T-cell (primary cell): ENCODE data around the gene ZNF277. TPM values are rescaled to one million over a fixed set of nuclear protein-coding genes. Genes with fewer than 3 reads are reported as not detected.
A peak's percentile ranks its signal among the peaks of the same experiment; 100 is the strongest.

Experiments
- ATAC-seq, 4 experiments: fragments of 200-7000 bp in 3 of 4; fragments of 150-1000 bp in 1 of 4; cut with Tn5 transposase; replicated peaks in 1 of 4; 1 replicate in 3 of 4; 2 replicates in 1 of 4; pipeline ENCODE4 v1.10.0; 2021; ENCODE audit warnings: moderate library complexity in 3 of 4, mild to moderate bottlenecking in 2 of 4, moderate number of reproducible peaks in 1 of 4
- CTCF ChIA-PET, 2 donors: fragments of 300-600 bp; sonication (Branson Sonifier 250); formaldehyde crosslinking; loops; one replicate each; lab custom pipeline; 2022; ENCODE audit warnings: antibody characterized with exemption in 2 of 2; lab: Charles Lee
- POLR2A ChIA-PET, 2 donors: fragments of 300-600 bp; sonication (Branson Sonifier 250); formaldehyde crosslinking; loops; one replicate each; lab custom pipeline; 2022; ENCODE audit warnings: antibody characterized with exemption in 2 of 2; lab: Charles Lee
- DNase-seq, 35 experiments: peaks; one replicate each; pipeline versions ENCODE4 v3.0.0 to v3.0.0-alpha.2; 2013 to 2023
- H3K27ac ChIP-seq: one replicate; pipeline ENCODE4 v1.5.1; 2013; ENCODE audit warnings: low read length
- H3K27me3 ChIP-seq, 2 experiments: replicated peaks in 1 of 2; 1 replicate in 1 of 2; 2 replicates in 1 of 2; pipeline versions ENCODE4 v1.6.1 to v1.7.0; 2013; ENCODE audit warnings: low read length in 1 of 2, mixed read lengths in 1 of 2; ENCODE audit not compliant: control insufficient read depth in 2 of 2, insufficient read depth in 2 of 2; ENCODE audit errors: extremely low read depth in 1 of 2
- H3K36me3 ChIP-seq, 2 donors: 1 replicate in 1 of 2; 2 replicates in 1 of 2; pipeline versions ENCODE4 v1.6.1 to v1.7.0; 2013; ENCODE audit warnings: low read length in 1 of 2; ENCODE audit not compliant: control insufficient read depth in 2 of 2, insufficient read depth in 1 of 2; ENCODE audit errors: extremely low read depth in 1 of 2
- H3K4me1 ChIP-seq, 2 experiments: 1 replicate in 1 of 2; 2 replicates in 1 of 2; pipeline versions ENCODE4 v1.6.1 to v1.7.0; 2013; ENCODE audit warnings: low read length in 2 of 2, mixed read lengths in 1 of 2; ENCODE audit not compliant: insufficient read depth in 2 of 2, control insufficient read depth in 1 of 2; ENCODE audit errors: extremely low read depth in 1 of 2
- H3K4me3 ChIP-seq, 2 donors: 1 replicate in 1 of 2; 2 replicates in 1 of 2; pipeline versions ENCODE4 v1.5.1 to v1.7.0; 2013; ENCODE audit warnings: mild to moderate bottlenecking in 2 of 2, low read length in 1 of 2, moderate library complexity in 1 of 2; ENCODE audit not compliant: control insufficient read depth in 1 of 2; ENCODE audit errors: extremely low read depth in 1 of 2
- H3K9me3 ChIP-seq: 2 replicates; pipeline ENCODE4 v1.7.0; 2013
- H3K27ac Mint-ChIP-seq, 2 donors: one replicate each; pipeline ENCODE4 v1.8.0; 2020 to 2021; ENCODE audit warnings: mild to moderate bottlenecking in 2 of 2, mixed read lengths in 2 of 2
- H3K27me3 Mint-ChIP-seq, 2 donors: one replicate each; pipeline ENCODE4 v1.8.0; 2021 to 2022; ENCODE audit warnings: mixed read lengths in 2 of 2
- H3K36me3 Mint-ChIP-seq: one replicate; pipeline ENCODE4 v1.8.0; 2021; ENCODE audit warnings: mixed read lengths
- H3K4me1 Mint-ChIP-seq, 3 donors: one replicate each; pipeline ENCODE4 v1.8.0; 2020 to 2022; ENCODE audit warnings: mixed read lengths in 3 of 3, mild to moderate bottlenecking in 1 of 3
- H3K4me3 Mint-ChIP-seq, 3 donors: one replicate each; pipeline ENCODE4 v1.8.0; 2020 to 2022; ENCODE audit warnings: mild to moderate bottlenecking in 3 of 3, mixed read lengths in 3 of 3, moderate library complexity in 3 of 3
- H3K9me3 Mint-ChIP-seq, 3 donors: one replicate each; pipeline ENCODE4 v1.8.0; 2020 to 2022; ENCODE audit warnings: mixed read lengths in 3 of 3
- WGBS: methylation state at CpG from one replicate; pipeline ENCODE4 v1.1.5; 2013; ENCODE audit warnings: missing lambda C conversion rate; ENCODE audit not compliant: insufficient coverage; 5-methylcytosine and 5-hydroxymethylcytosine counted together
- total RNA-seq, 35 experiments: library from RNA in 6 of 35; stranded (reverse) in 6 of 35; fragments of 120-200 nt in 1 of 35; gene quantifications; one replicate each; pipeline versions ENCODE4 v1.2.1 to v1.2.4 and lab custom pipeline; 2013 to 2026

The ZNF277 gene
- total RNA-seq, 5 donors from 2014 or later (not counting 1 experiment from before 2014, with no cell fraction given): 26.6 to 31.4 (median 30.2) TPM

- no peaks in the 10 kb centered on the region for H3K36me3 Mint-ChIP-seq
- Histone ChIP-seq H3K36me3 (no peaks in the 10 kb centered on the region), H3K27ac (no peak overlapping the region), H3K4me1 (peaks cover 22 to 27% of the 10 kb centered on the region in 2 experiments), H3K9me3 (no peaks in the 10 kb centered on the region), H3K4me3 (peak overlapping the region; percentile 86 to 89), H3K27me3 (peaks cover 10 to 19% of the 10 kb centered on the region in 2 experiments)
- H3K27ac Mint-ChIP-seq: no peak overlapping the region
- CTCF ChIA-PET: interaction anchor here in 1 of 2 donors (0.6 kb wide), 2 partner anchors 41 to 890 kb away, joined by 3 read pairs; no protein-coding TSS in a partner anchor
- no CpG with 5 or more reads among the region's 14 CpGs for WGBS
- H3K27me3 Mint-ChIP-seq: peaks cover 35 to 41% of the 10 kb centered on the region in 2 donors
- H3K4me3 Mint-ChIP-seq: peak overlapping the region; percentile 89 to 100 (median 96)
- POLR2A ChIA-PET: interaction anchor here in 1 of 2 donors (0.6 kb wide), 1 partner anchor 246 kb away, joined by 4 read pairs; the partner anchor contains the start of gene IFRD1
- peak in 7 of 35 experiments; percentile 2 to 29 (median 4) for DNase-seq
- H3K4me1 Mint-ChIP-seq: peaks cover 35 to 40% (median 35%) of the 10 kb centered on the region in 3 donors
- no peak for ATAC-seq
- no peaks in the 10 kb centered on the region for H3K9me3 Mint-ChIP-seq
Observed at GRCh38 chr7:112204499-112205342, 1.8 kb upstream of the ZNF277 start.

DNA sequence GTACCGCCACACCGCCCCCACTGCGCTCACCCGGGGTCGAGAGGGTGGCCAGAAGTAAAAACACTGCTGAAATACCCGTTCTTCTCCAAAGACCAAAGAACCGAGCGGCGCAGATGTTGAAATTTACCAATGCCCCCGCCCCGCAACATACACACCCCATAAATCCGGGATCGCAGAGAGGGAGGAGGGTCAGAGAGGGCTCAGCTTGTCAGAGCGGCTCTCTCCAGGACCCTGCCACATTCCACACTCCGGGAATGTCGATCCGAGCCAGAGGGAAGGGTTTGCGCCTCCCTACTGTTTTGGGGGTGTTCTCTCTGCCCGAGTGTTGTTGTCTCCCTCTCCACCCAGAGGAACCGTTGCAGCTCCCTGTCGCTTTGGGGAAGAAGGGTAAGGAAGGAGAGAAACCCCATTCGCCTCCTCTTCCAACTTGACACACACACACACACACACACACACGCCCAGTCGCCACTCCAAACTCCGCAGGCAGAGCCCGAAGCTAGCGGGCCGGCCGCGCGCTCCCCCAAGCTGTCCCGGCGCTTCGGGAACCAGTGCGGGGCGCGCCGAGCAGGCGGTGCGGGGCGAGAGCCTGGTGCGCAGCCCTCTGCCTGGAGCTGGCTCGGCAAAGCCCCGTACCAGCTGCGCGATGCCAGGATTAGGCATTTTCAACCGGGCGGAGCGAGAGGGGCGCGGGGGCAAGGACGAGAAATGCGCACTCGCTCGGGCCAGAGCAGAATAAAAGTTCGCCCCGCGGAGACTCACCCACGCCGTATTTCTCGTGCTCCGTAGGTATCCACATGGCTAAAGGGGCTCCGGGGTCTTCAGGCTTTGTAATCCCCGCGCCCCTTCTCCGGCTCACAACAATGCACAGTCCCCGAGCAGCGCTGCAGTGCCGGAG, 905 bp upstream of the ZNF277 start:
- 0% methylated on average over 44 of the region's 69 CpGs for WGBS
- DNase-seq (peak in 27 of 35 experiments; percentile 4 to 55 (median 27)), ATAC-seq (peak; percentile 11 to 29 (median 22))
- Histone ChIP-seq H3K36me3 (no peaks in the 10 kb centered on the region), H3K27ac (no peak overlapping the region), H3K9me3 (no peaks in the 10 kb centered on the region), H3K27me3 (peaks cover 10 to 19% of the 10 kb centered on the region in 2 experiments), H3K4me3 (peak overlapping the region; percentile 86 to 89), H3K4me1 (peaks cover 22 to 27% of the 10 kb centered on the region in 2 experiments)
- no peaks in the 10 kb centered on the region for H3K9me3 Mint-ChIP-seq
- POLR2A ChIA-PET: no interaction called here
- H3K27me3 Mint-ChIP-seq: peaks cover 31 to 36% of the 10 kb centered on the region in 2 donors
- H3K36me3 Mint-ChIP-seq: no peaks in the 10 kb centered on the region
- peak overlapping the region; percentile 89 to 100 (median 96) for H3K4me3 Mint-ChIP-seq
- peaks cover 35 to 41% (median 36%) of the 10 kb centered on the region in 3 donors for H3K4me1 Mint-ChIP-seq
- no peak overlapping the region for H3K27ac Mint-ChIP-seq
- CTCF ChIA-PET: interaction anchor here in 1 of 2 donors (0.6 kb wide), 1 partner anchor 41 kb away, joined by 3 read pairs; no protein-coding TSS in a partner anchor

DNA sequence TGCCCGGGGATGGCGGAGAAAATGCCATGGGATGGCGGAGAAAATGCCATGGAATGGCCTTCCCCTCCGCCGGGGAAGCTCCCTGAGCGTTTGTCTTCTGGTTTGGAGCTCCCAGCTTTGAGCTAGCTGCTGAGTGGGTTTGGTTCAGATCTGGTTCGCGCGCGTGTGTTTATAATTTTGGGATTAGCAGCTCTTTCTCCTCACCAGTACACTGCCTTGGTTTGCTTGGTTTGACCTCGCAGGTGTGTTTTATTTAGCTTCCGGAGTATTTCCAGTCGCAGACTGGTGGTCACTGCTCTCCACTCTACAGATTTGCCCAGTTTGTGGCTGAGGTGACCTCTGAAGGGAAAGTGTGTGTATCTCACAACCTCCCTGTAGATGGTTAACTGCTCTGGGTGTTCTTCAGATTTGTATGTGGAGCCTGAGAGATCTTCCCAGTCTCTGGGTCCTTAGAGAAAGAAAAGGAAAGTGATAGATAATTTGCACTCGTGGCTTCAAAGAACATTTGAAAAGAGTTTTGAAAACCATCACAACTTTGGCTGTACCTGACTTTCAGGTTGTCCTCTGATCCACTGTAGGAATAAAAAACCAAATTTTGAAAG, 597 bp downstream of the ZNF277 start:
- peak overlapping the region; percentile 21 to 84 for H3K27ac Mint-ChIP-seq
- CTCF ChIA-PET: no interaction called here
- ATAC-seq (no peak), DNase-seq (peak in 4 of 35 experiments; percentile 2 to 31 (median 8))
- peaks cover 16 to 21% of the 10 kb centered on the region in 2 donors for H3K27me3 Mint-ChIP-seq
- POLR2A ChIA-PET: interaction anchor here (0.6 kb wide), 2 partner anchors 258 to 263 kb away, joined by 3 to 4 read pairs; no protein-coding TSS in a partner anchor
- Histone ChIP-seq H3K27ac (peak overlapping the region; percentile 50), H3K27me3 (peaks cover 10 to 19% of the 10 kb centered on the region in 2 experiments), H3K9me3 (no peaks in the 10 kb centered on the region), H3K4me3 (peak overlapping the region; percentile 89 to 98), H3K4me1 (peaks cover 22 to 27% of the 10 kb centered on the region in 2 experiments), H3K36me3 (no peaks in the 10 kb centered on the region)
- peaks cover 45 to 47% (median 45%) of the 10 kb centered on the region in 3 donors for H3K4me1 Mint-ChIP-seq
- H3K9me3 Mint-ChIP-seq: no peaks in the 10 kb centered on the region
- H3K4me3 Mint-ChIP-seq: peak overlapping the region; percentile 89 to 100 (median 96)
- WGBS: 0% methylated on average over 6 of the region's 14 CpGs
- no peaks in the 10 kb centered on the region for H3K36me3 Mint-ChIP-seq

DNA sequence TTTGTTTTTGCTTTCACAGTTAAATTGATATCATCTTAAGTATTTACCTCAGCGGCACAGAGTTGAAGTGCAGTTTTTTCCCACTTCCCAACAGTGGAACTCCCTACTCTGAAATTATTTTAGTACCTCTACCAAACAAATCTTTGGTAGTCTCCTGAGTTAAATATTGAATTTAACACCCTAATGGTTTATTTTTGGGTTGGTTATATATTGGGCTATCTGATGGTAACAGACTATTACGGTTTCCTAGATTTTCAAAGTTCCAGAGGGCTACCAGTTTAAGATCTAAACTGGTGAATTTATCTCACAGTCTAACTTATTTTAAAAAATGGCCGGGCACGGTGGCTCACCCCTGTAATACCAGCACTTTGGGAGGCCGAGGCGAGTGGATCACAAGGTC, 1.3 kb downstream of the ZNF277 start:
- ATAC-seq (no peak), DNase-seq (no peak)
- no peak overlapping the region for H3K27ac ChIP-seq
- ChIA-PET POLR2A (no interaction called here), CTCF (no interaction called here)
- H3K27me3 ChIP-seq: peaks cover 10 to 15% of the 10 kb centered on the region in 2 experiments
- no peak overlapping the region for H3K4me3 ChIP-seq
- no peaks in the 10 kb centered on the region for H3K36me3 ChIP-seq
- Mint-ChIP-seq H3K36me3 (no peaks in the 10 kb centered on the region), H3K4me1 (peaks cover 45 to 50% (median 49%) of the 10 kb centered on the region in 3 donors), H3K4me3 (peak overlapping the region; percentile 89 to 100 (median 96)), H3K27me3 (peaks cover 12 to 18% of the 10 kb centered on the region in 2 donors), H3K9me3 (no peaks in the 10 kb centered on the region), H3K27ac (no peak overlapping the region)
- no peaks in the 10 kb centered on the region for H3K9me3 ChIP-seq
- H3K4me1 ChIP-seq: peaks cover 22 to 27% of the 10 kb centered on the region in 2 experiments
- 100% methylated on average over 1 of the region's 6 CpGs for WGBS

- ChIA-PET POLR2A (no interaction called here), CTCF (no interaction called here)
- no peak overlapping the region for H3K27ac Mint-ChIP-seq
- peaks cover 6 to 8% of the 10 kb centered on the region in 2 experiments for H3K4me1 ChIP-seq
- H3K9me3 Mint-ChIP-seq: no peaks in the 10 kb centered on the region
- H3K4me3 Mint-ChIP-seq: no peak overlapping the region
- H3K27me3 Mint-ChIP-seq: no peaks in the 10 kb centered on the region
- peaks cover 51 to 53% (median 51%) of the 10 kb centered on the region in 3 donors for H3K4me1 Mint-ChIP-seq
- H3K27me3 ChIP-seq: no peaks in the 10 kb centered on the region
- ATAC-seq (no peak), DNase-seq (no peak)
- H3K9me3 ChIP-seq: no peaks in the 10 kb centered on the region
- WGBS: no CpG with 5 or more reads among the region's 1 CpG
- H3K27ac ChIP-seq: no peak overlapping the region
- no peak overlapping the region for H3K4me3 ChIP-seq
- H3K36me3 ChIP-seq: no peaks in the 10 kb centered on the region
- peaks cover 5% of the 10 kb centered on the region for H3K36me3 Mint-ChIP-seq
Observed at GRCh38 chr7:112211348-112211907, 4.9 kb downstream of the ZNF277 start.
